ENCODE measurements around the gene AUTS2. TPM values are rescaled to one million over a fixed set of nuclear protein-coding genes. Genes with fewer than 3 reads are reported as not detected.

Gene AUTS2
- total RNA-seq, 1 donor from 2014 or later: 2.1 TPM

GRCh38 chr7:70120851-70121250 lies 522.6 kb downstream of the AUTS2 start:
- H3K36me3 Mint-ChIP-seq (ENCODE audit: low read depth): no peaks in the 10 kb centered on the region
- H3K27ac Mint-ChIP-seq: no peak overlapping the region
- peaks cover 13% of the 10 kb centered on the region for H3K9me3 Mint-ChIP-seq
- no peak overlapping the region for H3K4me3 Mint-ChIP-seq
- no peaks in the 10 kb centered on the region for H3K27me3 Mint-ChIP-seq
- H3K4me1 Mint-ChIP-seq: no peaks in the 10 kb centered on the region
- no peak for DNase-seq
- intact Hi-C loops (cut with micrococcal nuclease): no loop called here

GRCh38 chr7:70131817-70132216 lies 533.5 kb downstream of the AUTS2 start:
- no peaks in the 10 kb centered on the region for H3K9me3 Mint-ChIP-seq
- no peak overlapping the region for H3K27ac Mint-ChIP-seq
- no peaks in the 10 kb centered on the region for H3K27me3 Mint-ChIP-seq
- H3K36me3 Mint-ChIP-seq (ENCODE audit: low read depth): no peaks in the 10 kb centered on the region
- no peak for DNase-seq
- intact Hi-C loops (cut with micrococcal nuclease): no loop called here
- no peak overlapping the region for H3K4me3 Mint-ChIP-seq
- no peaks in the 10 kb centered on the region for H3K4me1 Mint-ChIP-seq

DNA sequence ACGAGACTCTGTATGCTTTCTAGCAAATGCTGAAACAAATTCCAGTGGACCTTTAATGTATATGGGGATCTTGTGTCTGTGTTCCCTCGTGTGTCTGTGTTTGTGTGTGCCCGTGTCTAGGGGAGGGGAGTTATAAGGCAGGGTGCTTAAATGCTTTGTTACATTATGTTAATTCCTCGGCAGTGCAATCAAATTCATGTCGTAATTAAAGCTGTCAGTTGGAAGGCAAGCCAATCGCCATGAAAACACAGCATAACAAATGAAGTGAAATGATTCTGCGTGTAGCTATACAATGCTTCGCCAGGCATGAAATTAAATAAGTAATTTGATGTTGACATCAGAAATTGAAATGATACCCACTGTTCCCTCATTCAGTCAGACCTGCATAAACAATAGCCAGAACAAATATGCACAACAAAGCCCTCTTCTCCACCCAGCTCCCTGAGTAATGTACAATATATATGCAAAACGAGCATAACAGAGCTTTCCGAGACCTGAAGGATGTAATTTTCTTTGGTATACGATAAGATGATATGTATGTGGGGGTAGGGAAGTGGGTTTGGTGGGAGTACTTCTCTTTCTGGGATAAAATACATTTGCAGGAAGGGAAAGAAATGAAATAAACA lies 534.1 kb downstream of the AUTS2 start:
- H3K4me1 Mint-ChIP-seq: no peaks in the 10 kb centered on the region

GRCh38 chr7:70132852-70133690 lies 534.8 kb downstream of the AUTS2 start:
- Mint-ChIP-seq H3K36me3 (ENCODE audit: low read depth) (no peaks in the 10 kb centered on the region), H3K9me3 (no peaks in the 10 kb centered on the region), H3K27me3 (no peaks in the 10 kb centered on the region), H3K4me3 (no peak overlapping the region), H3K4me1 (no peaks in the 10 kb centered on the region), H3K27ac (no peak overlapping the region)
- DNase-seq: no peak
- intact Hi-C loops (cut with micrococcal nuclease): no loop called here

More for the DNA sequence above, 534.1 kb downstream of the AUTS2 start:
- no peak overlapping the region for H3K4me3 Mint-ChIP-seq
- no peaks in the 10 kb centered on the region for H3K36me3 Mint-ChIP-seq (ENCODE audit: low read depth)
- no peak for DNase-seq
- no peaks in the 10 kb centered on the region for H3K9me3 Mint-ChIP-seq
- intact Hi-C loops (cut with micrococcal nuclease): no loop called here
- no peaks in the 10 kb centered on the region for H3K27me3 Mint-ChIP-seq
- no peak overlapping the region for H3K27ac Mint-ChIP-seq

GRCh38 chr7:70134029-70134770 lies 535.9 kb downstream of the AUTS2 start:
- intact Hi-C loops (cut with micrococcal nuclease): no loop called here
- no peak overlapping the region for H3K4me3 Mint-ChIP-seq
- DNase-seq: no peak
- no peaks in the 10 kb centered on the region for H3K27me3 Mint-ChIP-seq
- no peaks in the 10 kb centered on the region for H3K9me3 Mint-ChIP-seq
- no peak overlapping the region for H3K27ac Mint-ChIP-seq
- no peaks in the 10 kb centered on the region for H3K36me3 Mint-ChIP-seq (ENCODE audit: low read depth)
- no peaks in the 10 kb centered on the region for H3K4me1 Mint-ChIP-seq

DNA sequence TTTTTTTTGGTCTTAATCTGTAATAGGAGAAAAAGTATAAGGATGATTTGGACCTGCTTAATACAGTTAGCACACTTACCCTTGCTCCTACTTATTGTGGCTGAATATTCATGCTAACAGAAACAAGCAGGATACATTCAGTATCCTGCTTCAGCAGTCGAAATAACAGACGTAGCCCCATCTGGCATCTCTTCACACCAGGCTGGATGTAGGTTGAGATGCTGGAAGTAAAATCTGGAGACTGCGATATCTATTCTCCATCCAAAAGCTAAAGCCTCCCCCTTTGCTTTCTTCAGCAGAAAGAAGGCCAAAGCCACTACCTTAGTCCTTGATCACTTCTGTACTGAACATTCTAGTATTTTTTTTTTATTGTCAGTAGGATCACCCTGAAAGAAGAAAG lies 537.4 kb downstream of the AUTS2 start:
- no peak for DNase-seq
- no peaks in the 10 kb centered on the region for H3K36me3 Mint-ChIP-seq (ENCODE audit: low read depth)
- H3K27ac Mint-ChIP-seq: no peak overlapping the region
- no peaks in the 10 kb centered on the region for H3K4me1 Mint-ChIP-seq
- no peaks in the 10 kb centered on the region for H3K27me3 Mint-ChIP-seq
- H3K9me3 Mint-ChIP-seq: no peaks in the 10 kb centered on the region
- intact Hi-C loops (cut with micrococcal nuclease): no loop called here
- no peak overlapping the region for H3K4me3 Mint-ChIP-seq

GRCh38 chr7:70137126-70137525 lies 538.9 kb downstream of the AUTS2 start:
- Mint-ChIP-seq H3K9me3 (no peaks in the 10 kb centered on the region), H3K27ac (no peak overlapping the region), H3K27me3 (no peaks in the 10 kb centered on the region), H3K4me3 (no peak overlapping the region), H3K36me3 (ENCODE audit: low read depth) (no peaks in the 10 kb centered on the region), H3K4me1 (no peaks in the 10 kb centered on the region)
- intact Hi-C loops (cut with micrococcal nuclease): no loop called here
- DNase-seq: no peak

- Mint-ChIP-seq H3K36me3 (ENCODE audit: low read depth) (no peaks in the 10 kb centered on the region), H3K4me3 (no peak overlapping the region), H3K27ac (no peak overlapping the region), H3K27me3 (no peaks in the 10 kb centered on the region), H3K4me1 (no peaks in the 10 kb centered on the region), H3K9me3 (no peaks in the 10 kb centered on the region)
- intact Hi-C loops (cut with micrococcal nuclease): no loop called here
- no peak for DNase-seq
Measured at GRCh38 chr7:70142247-70142932, 544.1 kb downstream of the AUTS2 start.

GRCh38 chr7:70143075-70144044 lies 545.1 kb downstream of the AUTS2 start:
- H3K27ac Mint-ChIP-seq: no peak overlapping the region
- no peaks in the 10 kb centered on the region for H3K36me3 Mint-ChIP-seq (ENCODE audit: low read depth)
- intact Hi-C loops (cut with micrococcal nuclease): no loop called here
- H3K9me3 Mint-ChIP-seq: no peaks in the 10 kb centered on the region
- no peak for DNase-seq
- no peaks in the 10 kb centered on the region for H3K27me3 Mint-ChIP-seq
- H3K4me1 Mint-ChIP-seq: no peaks in the 10 kb centered on the region
- no peak overlapping the region for H3K4me3 Mint-ChIP-seq

- Mint-ChIP-seq H3K4me1 (no peaks in the 10 kb centered on the region), H3K9me3 (no peaks in the 10 kb centered on the region), H3K27ac (no peak overlapping the region), H3K27me3 (no peaks in the 10 kb centered on the region), H3K4me3 (no peak overlapping the region), H3K36me3 (ENCODE audit: low read depth) (no peaks in the 10 kb centered on the region)
- intact Hi-C loops (cut with micrococcal nuclease): no loop called here
- no peak for DNase-seq
Measured at GRCh38 chr7:70148997-70149396, 550.7 kb downstream of the AUTS2 start.

DNA sequence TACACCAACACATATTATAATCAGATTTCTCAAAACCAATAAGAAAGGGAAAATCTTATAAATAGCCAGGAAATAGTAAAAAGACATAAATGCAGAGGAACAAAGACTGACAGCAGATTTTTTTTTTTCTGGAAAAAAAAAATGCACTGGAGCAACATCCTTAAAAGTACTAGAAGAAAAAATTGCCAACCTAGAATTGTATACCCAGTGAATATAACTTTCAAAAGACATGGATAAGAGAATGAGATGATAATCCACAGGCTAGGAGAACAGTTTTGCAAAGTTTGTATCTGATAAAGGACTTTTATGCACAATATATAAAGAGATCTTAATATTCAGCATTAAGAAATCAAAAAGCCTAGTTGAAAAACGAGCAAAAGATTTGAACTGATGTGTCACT lies 554.0 kb downstream of the AUTS2 start:
- H3K27me3 Mint-ChIP-seq: no peaks in the 10 kb centered on the region
- no peaks in the 10 kb centered on the region for H3K4me1 Mint-ChIP-seq
- H3K27ac Mint-ChIP-seq: no peak overlapping the region
- no peaks in the 10 kb centered on the region for H3K9me3 Mint-ChIP-seq
- intact Hi-C loops (cut with micrococcal nuclease): no loop called here
- no peak overlapping the region for H3K4me3 Mint-ChIP-seq
- DNase-seq: no peak
- no peaks in the 10 kb centered on the region for H3K36me3 Mint-ChIP-seq (ENCODE audit: low read depth)

GRCh38 chr7:70153933-70154332 lies 555.7 kb downstream of the AUTS2 start:
- no peak for DNase-seq
- Mint-ChIP-seq H3K27ac (no peak overlapping the region), H3K4me3 (no peak overlapping the region), H3K9me3 (no peaks in the 10 kb centered on the region), H3K4me1 (no peaks in the 10 kb centered on the region), H3K36me3 (ENCODE audit: low read depth) (no peaks in the 10 kb centered on the region), H3K27me3 (no peaks in the 10 kb centered on the region)
- intact Hi-C loops (cut with micrococcal nuclease): no loop called here

Data from activated CD4-positive, alpha-beta T cell treated with anti-CD3 and anti-CD28 coated beads, Interleukin-2, amount 10 ng/mL, durations not matched to agents 24 days and 14 days (primary cell).